Measurements from ENCODE around the gene KCNK4.

- TF ChIP-seq IRF2 (CRISPR knock-in tag; IDR thresholded peaks at IDR 0.05), result no peak
- TF ChIP-seq TAF1 (CRISPR knock-in tag; IDR thresholded peaks at IDR 0.05), result no peak
- no peak for TF ChIP-seq ADNP (CRISPR knock-in tag; IDR thresholded peaks at IDR 0.05)
- no peak for TF ChIP-seq CREM (IDR thresholded peaks at IDR 0.05)
- no peak for TF ChIP-seq CREM (CRISPR knock-in tag; IDR thresholded peaks at IDR 0.05)
- TF ChIP-seq EZH2 (conservative IDR thresholded peaks at IDR 0.05; ENCODE audit: low read depth, low read length), result no peak
- TF ChIP-seq, protein P1, sequence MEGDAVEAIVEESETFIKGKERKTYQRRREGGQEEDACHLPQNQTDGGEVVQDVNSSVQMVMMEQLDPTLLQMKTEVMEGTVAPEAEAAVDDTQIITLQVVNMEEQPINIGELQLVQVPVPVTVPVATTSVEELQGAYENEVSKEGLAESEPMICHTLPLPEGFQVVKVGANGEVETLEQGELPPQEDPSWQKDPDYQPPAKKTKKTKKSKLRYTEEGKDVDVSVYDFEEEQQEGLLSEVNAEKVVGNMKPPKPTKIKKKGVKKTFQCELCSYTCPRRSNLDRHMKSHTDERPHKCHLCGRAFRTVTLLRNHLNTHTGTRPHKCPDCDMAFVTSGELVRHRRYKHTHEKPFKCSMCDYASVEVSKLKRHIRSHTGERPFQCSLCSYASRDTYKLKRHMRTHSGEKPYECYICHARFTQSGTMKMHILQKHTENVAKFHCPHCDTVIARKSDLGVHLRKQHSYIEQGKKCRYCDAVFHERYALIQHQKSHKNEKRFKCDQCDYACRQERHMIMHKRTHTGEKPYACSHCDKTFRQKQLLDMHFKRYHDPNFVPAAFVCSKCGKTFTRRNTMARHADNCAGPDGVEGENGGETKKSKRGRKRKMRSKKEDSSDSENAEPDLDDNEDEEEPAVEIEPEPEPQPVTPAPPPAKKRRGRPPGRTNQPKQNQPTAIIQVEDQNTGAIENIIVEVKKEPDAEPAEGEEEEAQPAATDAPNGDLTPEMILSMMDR (CRISPR knock-in tag; IDR thresholded peaks at IDR 0.05), result no peak
- no peak for TF ChIP-seq FOSL1 (CRISPR knock-in tag; IDR thresholded peaks at IDR 0.05; ENCODE audit: borderline replicate concordance)
- TF ChIP-seq CBX5 (CRISPR knock-in tag; IDR thresholded peaks at IDR 0.05; ENCODE audit: borderline replicate concordance), result no peak
- TF ChIP-seq HMGXB4 (CRISPR knock-in tag; IDR thresholded peaks at IDR 0.05; ENCODE audit: borderline replicate concordance in 1 of 2, low read depth in 1 of 2), result no peak
- TF ChIP-seq, protein P2, sequence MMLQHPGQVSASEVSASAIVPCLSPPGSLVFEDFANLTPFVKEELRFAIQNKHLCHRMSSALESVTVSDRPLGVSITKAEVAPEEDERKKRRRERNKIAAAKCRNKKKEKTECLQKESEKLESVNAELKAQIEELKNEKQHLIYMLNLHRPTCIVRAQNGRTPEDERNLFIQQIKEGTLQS (CRISPR knock-in tag; IDR thresholded peaks at IDR 0.05), result no peak
- no peak for TF ChIP-seq KDM5A (IDR thresholded peaks at IDR 0.05; ENCODE audit: borderline replicate concordance, low read length)
- no peak for TF ChIP-seq JUND (CRISPR knock-in tag; IDR thresholded peaks at IDR 0.05)
- no peak for TF ChIP-seq ESRRA (CRISPR knock-in tag; IDR thresholded peaks at IDR 0.05; ENCODE audit: low read depth)
These were observed 23.2 kb downstream of the KCNK4 start for GRCh38 chr11:64314146-64314804.

Measured in HepG2 (cell line).